ENCODE measurements around the gene PTPRD.

- TF ChIP-seq CTCF (IDR thresholded peaks at IDR 0.05), result no peak
- no peak for TF ChIP-seq EZH2 (IDR thresholded peaks at IDR 0.05)
Measured at GRCh38 chr9:9061627-9062026, 1551.2 kb downstream of the PTPRD start.

Data from neural progenitor cell (in vitro differentiated cells).